Activated naive CD8-positive, alpha-beta T cell treated with anti-CD3 and anti-CD28 coated beads for 36 hours (primary cell): ENCODE data around the gene PCDHGA5. TPM values are rescaled to one million over a fixed set of nuclear protein-coding genes. Genes with fewer than 3 reads are reported as not detected.
"Not testable (repeated sequence)": the region's sequence is repeated elsewhere in the genome, so short reads cannot be mapped to it uniquely, and the experiment has no call there.

Experiments
- DNase-seq: peaks from one replicate; pipeline ENCODE4 v3.0.0; 2021
- H3K27ac Mint-ChIP-seq: one replicate; pipeline ENCODE4 v1.8.0; 2022; ENCODE audit warnings: mild to moderate bottlenecking, moderate library complexity, mixed read lengths
- H3K27me3 Mint-ChIP-seq: one replicate; pipeline ENCODE4 v1.8.0; 2022; ENCODE audit warnings: mild to moderate bottlenecking, mixed read lengths
- H3K36me3 Mint-ChIP-seq: one replicate; pipeline ENCODE4 v1.8.0; 2021; ENCODE audit warnings: mild to moderate bottlenecking, mixed read lengths
- H3K4me1 Mint-ChIP-seq: one replicate; pipeline ENCODE4 v1.8.0; 2021; ENCODE audit warnings: mixed read lengths
- H3K4me3 Mint-ChIP-seq: one replicate; pipeline ENCODE4 v1.8.0; 2022; ENCODE audit warnings: mild to moderate bottlenecking, moderate library complexity, mixed read lengths
- H3K9me3 Mint-ChIP-seq: one replicate; pipeline ENCODE4 v1.8.0; 2022; ENCODE audit warnings: mixed read lengths
- total RNA-seq, 2 experiments: library from RNA; stranded (reverse); gene quantifications; one replicate each; pipeline ENCODE4 v1.2.3, GENCODE V29; 2021

Gene PCDHGA5
- total RNA-seq, 2 experiments from 2014 or later, result 0.06 TPM; not detected in 1

GRCh38 chr5:141413540-141414069, 49.6 kb downstream of the PCDHGA5 start:
- Mint-ChIP-seq H3K4me1 (peaks cover 7% of the 10 kb centered on the region), H3K9me3 (peaks cover 32% of the 10 kb centered on the region), H3K27me3 (peaks cover 85% of the 10 kb centered on the region), H3K4me3 (peak overlapping the region; percentile 77), H3K27ac (no peak overlapping the region), H3K36me3 (peaks cover 26% of the 10 kb centered on the region)
- no peak for DNase-seq

- peaks cover 24% of the 10 kb centered on the region for H3K36me3 Mint-ChIP-seq
- DNase-seq, H3K4me3 Mint-ChIP-seq, H3K4me1 Mint-ChIP-seq, H3K27ac Mint-ChIP-seq: not testable (repeated sequence)
- peaks cover 82% of the 10 kb centered on the region for H3K27me3 Mint-ChIP-seq
- peaks cover 28% of the 10 kb centered on the region for H3K9me3 Mint-ChIP-seq
Measured at GRCh38 chr5:141414548-141415274, 50.7 kb downstream of the PCDHGA5 start.

- H3K9me3 Mint-ChIP-seq, result peaks cover 29% of the 10 kb centered on the region
- H3K4me3 Mint-ChIP-seq, H3K27ac Mint-ChIP-seq, H3K4me1 Mint-ChIP-seq, DNase-seq: not testable (repeated sequence)
- peaks cover 84% of the 10 kb centered on the region for H3K27me3 Mint-ChIP-seq
- H3K36me3 Mint-ChIP-seq, result peaks cover 25% of the 10 kb centered on the region
Measured at GRCh38 chr5:141415275-141415618, 51.3 kb downstream of the PCDHGA5 start.

Other genes starting within 250 kb of the PCDHGA5 start
- not detected for gene PCDHB4, start 242.3 kb upstream of the PCDHGA5 start, total RNA-seq
- not detected for gene PCDHB5, start 229.0 kb upstream of the PCDHGA5 start, total RNA-seq
- gene PCDHB6, start 214.1 kb upstream of the PCDHGA5 start, total RNA-seq, result not detected
- not detected for gene PCDHB7, start 191.5 kb upstream of the PCDHGA5 start, total RNA-seq
- not detected for gene PCDHB8, start 186.4 kb upstream of the PCDHGA5 start, total RNA-seq
- gene PCDHB16, start 181.8 kb upstream of the PCDHGA5 start, total RNA-seq, result not detected
- gene PCDHB9, start 177.0 kb upstream of the PCDHGA5 start, total RNA-seq, result not detected
- not detected for gene PCDHB10, start 171.8 kb upstream of the PCDHGA5 start, total RNA-seq
- not detected for gene PCDHB11, start 164.5 kb upstream of the PCDHGA5 start, total RNA-seq
- gene PCDHB12, start 155.4 kb upstream of the PCDHGA5 start, total RNA-seq, result not detected
- gene PCDHB13, start 150.2 kb upstream of the PCDHGA5 start, total RNA-seq, result not detected
- not detected for gene PCDHB14, start 140.8 kb upstream of the PCDHGA5 start, total RNA-seq
- not detected for gene PCDHB15, start 118.8 kb upstream of the PCDHGA5 start, total RNA-seq
- under 1 TPM in 1 of 2 experiments, not detected in 1; 0.21 TPM for gene SLC25A2, start 60.1 kb upstream of the PCDHGA5 start, total RNA-seq
- 10 to 100 TPM; 60.4 to 60.5 TPM for gene TAF7, start 43.4 kb upstream of the PCDHGA5 start, total RNA-seq
- gene PCDHGA1, start 33.6 kb upstream of the PCDHGA5 start, total RNA-seq, result not detected
- gene PCDHGA2, start 25.4 kb upstream of the PCDHGA5 start, total RNA-seq, result not detected
- not detected for gene PCDHGA3, start 20.3 kb upstream of the PCDHGA5 start, total RNA-seq
- not detected for gene PCDHGB1, start 14.1 kb upstream of the PCDHGA5 start, total RNA-seq
- gene PCDHGA4, start 9.1 kb upstream of the PCDHGA5 start, total RNA-seq, result under 1 TPM in 1 of 2 experiments, not detected in 1; 0.12 TPM
- under 1 TPM in 1 of 2 experiments, not detected in 1; 0.10 TPM for gene PCDHGB2, start 4.2 kb upstream of the PCDHGA5 start, total RNA-seq
- gene PCDHGB3, start 6.1 kb downstream of the PCDHGA5 start, total RNA-seq, result not detected
- under 1 TPM; 0.08 TPM for gene PCDHGA6, start 9.7 kb downstream of the PCDHGA5 start, total RNA-seq
- gene PCDHGA7, start 18.6 kb downstream of the PCDHGA5 start, total RNA-seq, result not detected
- not detected for gene PCDHGB4, start 23.5 kb downstream of the PCDHGA5 start, total RNA-seq
- gene PCDHGA8, start 28.5 kb downstream of the PCDHGA5 start, total RNA-seq, result not detected
- gene PCDHGB5, start 33.8 kb downstream of the PCDHGA5 start, total RNA-seq, result under 1 TPM; 0.16 to 0.26 TPM
- gene PCDHGA9, start 38.6 kb downstream of the PCDHGA5 start, total RNA-seq, result not detected
- gene PCDHGB6, start 43.9 kb downstream of the PCDHGA5 start, total RNA-seq, result not detected
- gene PCDHGA10, start 48.8 kb downstream of the PCDHGA5 start, total RNA-seq, result under 1 TPM in 1 of 2 experiments, not detected in 1; 0.06 TPM
- not detected for gene PCDHGB7, start 53.5 kb downstream of the PCDHGA5 start, total RNA-seq
- under 1 TPM in 1 of 2 experiments, not detected in 1; 0.06 TPM for gene PCDHGA11, start 56.9 kb downstream of the PCDHGA5 start, total RNA-seq
- under 1 TPM in 1 of 2 experiments, not detected in 1; 0.08 TPM for gene PCDHGA12, start 66.3 kb downstream of the PCDHGA5 start, total RNA-seq
- gene PCDHGC3, start 111.8 kb downstream of the PCDHGA5 start, total RNA-seq, result under 1 TPM in 1 of 2 experiments, not detected in 1; 0.33 TPM
- not detected for gene PCDHGC4, start 120.9 kb downstream of the PCDHGA5 start, total RNA-seq
- not detected for gene PCDHGC5, start 124.9 kb downstream of the PCDHGA5 start, total RNA-seq